H1 (cell line): ENCODE results near the gene RHEB. TPM values are rescaled to one million over a fixed set of nuclear protein-coding genes. Genes with fewer than 3 reads are reported as not detected.

ENCODE experiments used
- CTCF ChIA-PET: fragments of 300-600 bp; sonication (Branson Sonifier 250); formaldehyde crosslinking; loops from one replicate; lab custom pipeline; 2021; ENCODE audit not compliant: partially characterized antibody; lab: Charles Lee
- POLR2A ChIA-PET: fragments of 300-600 bp; sonication (Branson Sonifier 250); formaldehyde crosslinking; loops from one replicate; lab custom pipeline; 2021; ENCODE audit warnings: inconsistent platforms; ENCODE audit not compliant: partially characterized antibody; lab: Charles Lee
- DNase-seq, 2 experiments: peaks; one replicate each; pipeline versions ENCODE4 v3.0.0 to v3.0.0-alpha.2; 2010 to 2022; ENCODE audit warnings: low spot score in 2 of 2, low read depth in 1 of 2, mixed read lengths in 1 of 2
- FAIRE-seq: peaks from 2 replicates; lab custom pipeline; 2011; peaks lifted over from hg19 to GRCh38; lab: Jason Lieb, UNC
- H2AFZ ChIP-seq: 2 replicates; pipeline ENCODE4 v1.8.1; 2012; ENCODE audit warnings: low read length, inconsistent platforms
- H2AK5ac ChIP-seq: 2 replicates; pipeline ENCODE4 v1.6.1; 2013; ENCODE audit warnings: low read depth, low read length
- H2BK120ac ChIP-seq: replicated peaks from 2 replicates; pipeline ENCODE3; 2013; ENCODE audit warnings: low read depth, low read length, inconsistent platforms
- H2BK12ac ChIP-seq: 2 replicates; pipeline ENCODE4 v1.6.1; 2013; ENCODE audit warnings: low read depth, low read length
- H2BK15ac ChIP-seq: 2 replicates; pipeline ENCODE4 v1.6.1; 2013; ENCODE audit warnings: low read length
- H2BK20ac ChIP-seq: 2 replicates; pipeline ENCODE4 v1.6.1; 2013; ENCODE audit warnings: low read length
- H2BK5ac ChIP-seq: 2 replicates; pipeline ENCODE4 v1.6.1; 2013; ENCODE audit warnings: low read depth, low read length
- H3K14ac ChIP-seq: 2 replicates; pipeline ENCODE4 v1.6.1; 2013; ENCODE audit warnings: inconsistent platforms; ENCODE audit not compliant: insufficient read length
- H3K18ac ChIP-seq: 2 replicates; pipeline ENCODE4 v1.6.1; 2013; ENCODE audit warnings: low read length; ENCODE audit errors: extremely low read depth
- H3K23ac ChIP-seq: 2 replicates; pipeline ENCODE4 v1.6.1; 2013; ENCODE audit warnings: inconsistent platforms; ENCODE audit not compliant: insufficient read length
- H3K23me2 ChIP-seq: 2 replicates; pipeline ENCODE4 v1.6.1; 2013; ENCODE audit warnings: low read depth, low read length
- H3K27ac ChIP-seq: 2 replicates; pipeline ENCODE4 v1.6.1; 2011; ENCODE audit warnings: low read depth, low read length, inconsistent platforms
- H3K27me3 ChIP-seq, 4 experiments: replicated peaks in 1 of 4; 1 replicate in 1 of 4; 2 replicates in 3 of 4; pipeline versions ENCODE4 v1.6.1 to v1.8.1; 2011 to 2013; ENCODE audit warnings: low read length in 3 of 4, mild to moderate bottlenecking in 3 of 4, inconsistent platforms in 2 of 4, mixed read lengths in 2 of 4, moderate library complexity in 1 of 4; ENCODE audit not compliant: control insufficient read depth in 3 of 4, insufficient read depth in 3 of 4; ENCODE audit errors: extremely low read depth in 1 of 4
- H3K36me3 ChIP-seq, 4 experiments: 2 replicates each; pipeline versions ENCODE4 v1.6.1 to v1.8.1; 2011 to 2013; ENCODE audit warnings: mild to moderate bottlenecking in 4 of 4, low read length in 3 of 4, moderate library complexity in 2 of 4, control low read depth in 1 of 4, inconsistent platforms in 1 of 4; ENCODE audit not compliant: insufficient read depth in 4 of 4, control insufficient read depth in 2 of 4
- H3K4ac ChIP-seq: replicated peaks from 2 replicates; pipeline ENCODE3; 2013; ENCODE audit warnings: low read length, low read depth, mixed read lengths, inconsistent platforms; ENCODE audit not compliant: insufficient read length
- H3K4me1 ChIP-seq, 4 experiments: replicated peaks in 1 of 4; 1 replicate in 1 of 4; 2 replicates in 3 of 4; pipeline versions ENCODE4 v1.6.1 to v1.8.1; 2011 to 2013; ENCODE audit warnings: low read length in 3 of 4, inconsistent platforms in 2 of 4, mixed read lengths in 1 of 4; ENCODE audit not compliant: insufficient read depth in 4 of 4, control insufficient read depth in 3 of 4
- H3K4me2 ChIP-seq, 2 experiments: 2 replicates each; pipeline versions ENCODE4 v1.6.1 to v1.8.1; 2011 to 2013; ENCODE audit warnings: low read depth in 2 of 2, low read length in 2 of 2, control low read depth in 1 of 2, inconsistent platforms in 1 of 2, mild to moderate bottlenecking in 1 of 2; ENCODE audit not compliant: insufficient read depth in 1 of 2
- H3K4me3 ChIP-seq, 4 experiments: fragments of 200-600, 300-600 bp in 1 of 4; sonication (generic), shearing (Covaris generic), sonication (Bioruptor Twin) in 1 of 4; 2 replicates each; pipeline versions ENCODE4 v1.5.1 to v1.8.1; 2011 to 2016; ENCODE audit warnings: low read length in 4 of 4, low read depth in 3 of 4, control low read depth in 2 of 4, inconsistent platforms in 2 of 4, mild to moderate bottlenecking in 2 of 4, mixed read lengths in 1 of 4, moderate library complexity in 1 of 4; ENCODE audit not compliant: insufficient read depth in 2 of 4; ENCODE audit errors: extremely low read depth in 1 of 4
- H3K56ac ChIP-seq: replicated peaks from 2 replicates; pipeline ENCODE3; 2013; ENCODE audit warnings: low read depth, mild to moderate bottlenecking, mixed read lengths, low read length, inconsistent platforms; ENCODE audit not compliant: insufficient read length
- H3K79me1 ChIP-seq: 2 replicates; pipeline ENCODE4 v1.6.1; 2013; ENCODE audit warnings: low read depth, low read length, control low read depth
- H3K79me2 ChIP-seq, 2 experiments: 2 replicates each; pipeline versions ENCODE4 v1.6.1 to v1.8.1; 2012 to 2013; ENCODE audit warnings: low read length in 2 of 2, mild to moderate bottlenecking in 2 of 2, inconsistent platforms in 1 of 2; ENCODE audit not compliant: insufficient read depth in 2 of 2, control insufficient read depth in 1 of 2
- H3K9ac ChIP-seq, 4 experiments: replicated peaks in 1 of 4; 1 replicate in 1 of 4; 2 replicates in 3 of 4; pipeline versions ENCODE4 v1.6.1 to v1.8.1; 2011 to 2013; ENCODE audit warnings: low read depth in 3 of 4, low read length in 3 of 4, control low read depth in 2 of 4, mild to moderate bottlenecking in 2 of 4, moderate library complexity in 2 of 4, inconsistent platforms in 1 of 4; ENCODE audit errors: extremely low read depth in 1 of 4
- H3K9me3 ChIP-seq, 2 experiments: 2 replicates each; pipeline versions ENCODE4 v1.6.1 to v1.8.1; 2012 to 2013; ENCODE audit warnings: mild to moderate bottlenecking in 2 of 2, moderate library complexity in 2 of 2, control low read depth in 1 of 2, inconsistent platforms in 1 of 2, low read depth in 1 of 2, low read length in 1 of 2, mixed read lengths in 1 of 2; ENCODE audit not compliant: insufficient read depth in 2 of 2
- H4K20me1 ChIP-seq, 2 experiments: replicated peaks in 1 of 2; 2 replicates each; pipeline versions ENCODE3 to v1.8.1; 2011 to 2013; ENCODE audit warnings: inconsistent platforms in 2 of 2, low read length in 2 of 2, mild to moderate bottlenecking in 1 of 2; ENCODE audit not compliant: insufficient read depth in 2 of 2, control insufficient read depth in 1 of 2
- H4K5ac ChIP-seq: 2 replicates; pipeline ENCODE4 v1.6.1; 2013; ENCODE audit warnings: low read length, low read depth, mixed read lengths, inconsistent platforms; ENCODE audit not compliant: insufficient read length
- H4K8ac ChIP-seq: 2 replicates; pipeline ENCODE4 v1.8.0; 2013; ENCODE audit warnings: mild to moderate bottlenecking, moderate library complexity, low read length, inconsistent platforms; ENCODE audit not compliant: insufficient read depth; ENCODE audit errors: extremely low read depth
- H4K91ac ChIP-seq: replicated peaks from 2 replicates; pipeline ENCODE3; 2013; ENCODE audit warnings: low read length, mixed read lengths, inconsistent platforms; ENCODE audit not compliant: insufficient read length
- BCL11A ChIP-seq, 2 experiments: IDR thresholded peaks; one replicate each; pipeline ENCODE4 v1.6.1; 2011; ENCODE audit warnings: low read depth in 2 of 2, low read length in 2 of 2, mild to moderate bottlenecking in 2 of 2
- EZH2 ChIP-seq: fragments of 200-600 bp; sonication (generic); IDR thresholded peaks from 2 replicates; pipeline ENCODE4 v1.7.1; 2012; ENCODE audit warnings: low read depth, mild to moderate bottlenecking, moderate library complexity, low read length, inconsistent platforms; ENCODE audit not compliant: severe bottlenecking
- HDAC6 ChIP-seq: IDR thresholded peaks from one replicate; pipeline ENCODE4 v1.7.1; 2012; ENCODE audit warnings: low read depth, mild to moderate bottlenecking, inconsistent platforms, low read length, moderate library complexity
- POLR2A ChIP-seq, 2 experiments: IDR thresholded peaks; 1 replicate in 1 of 2; 2 replicates in 1 of 2; pipeline ENCODE4 v1.6.1; 2011; ENCODE audit warnings: low read depth in 2 of 2, low read length in 2 of 2, mild to moderate bottlenecking in 2 of 2; ENCODE audit errors: control extremely low read depth in 1 of 2
- RNF2 ChIP-seq: fragments of 200-900, 300-1000 bp; sonication (generic); IDR thresholded peaks from 2 replicates; pipeline ENCODE4 v1.7.1; 2016; ENCODE audit warnings: borderline replicate concordance, low read depth, mild to moderate bottlenecking, antibody characterized with exemption, low read length; ENCODE audit not compliant: poor library complexity, severe bottlenecking; ENCODE audit errors: missing control alignments
- SP4 ChIP-seq: IDR thresholded peaks from 2 replicates; pipeline ENCODE4 v1.6.1; 2012; ENCODE audit warnings: low read length, inconsistent platforms
- SRF ChIP-seq: IDR thresholded peaks from 2 replicates; pipeline ENCODE4 v1.6.1; 2011; ENCODE audit warnings: mild to moderate bottlenecking, low read depth, low read length, moderate library complexity
- TEAD4 ChIP-seq: IDR thresholded peaks from 2 replicates; pipeline ENCODE4 v1.6.1; 2012; ENCODE audit warnings: low read depth, low read length, inconsistent platforms, mixed read lengths
- WGBS, 2 experiments: shearing (Covaris generic) in 1 of 2; methylation state at CpG; one replicate each; pipeline versions ENCODE4 v1.1.6 to v1.1.7; 2013 to 2015; ENCODE audit warnings: low lambda C conversion rate in 2 of 2, mixed read lengths in 2 of 2, inconsistent platforms in 1 of 2, low coverage in 1 of 2, missing lambda C conversion rate in 1 of 2; ENCODE audit not compliant: insufficient replicate concordance in 2 of 2, insufficient coverage in 1 of 2, insufficient read length in 1 of 2; ENCODE audit errors: extremely low coverage in 1 of 2, missing lambda C conversion rate in 1 of 2; 5-methylcytosine and 5-hydroxymethylcytosine counted together
- polyA plus RNA-seq, 7 experiments: library from polyadenylated mRNA; depleted of rRNA in 3 of 7; stranded (reverse) in 5 of 7; unstranded in 2 of 7; fragments of >200 nt in 5 of 7; fragments of 200-250 nt in 2 of 7; gene quantifications; 1 replicate in 5 of 7; 2 replicates in 1 of 7; 4 replicates in 1 of 7; pipeline versions ENCODE4 v1.2.1 to v1.2.3, GENCODE V29; 2011 to 2013; ENCODE audit warnings: missing spikeins in 2 of 7, mixed read lengths in 2 of 7
- total RNA-seq: library from RNA; stranded (reverse); fragmentation: NEBNext Ultra II Directional; extraction: Animal tissue kit (Norgen Biotek cat#: 25700); gene quantifications from 2 replicates; pipeline ENCODE4 v1.2.1, GENCODE V29; 2021

The RHEB gene
- total and polyA plus RNA-seq, 2 of the 8 experiments (the other 6 are each of a cell fraction or from before 2014, with no cell fraction given) = 60.8 to 132 TPM

DNA sequence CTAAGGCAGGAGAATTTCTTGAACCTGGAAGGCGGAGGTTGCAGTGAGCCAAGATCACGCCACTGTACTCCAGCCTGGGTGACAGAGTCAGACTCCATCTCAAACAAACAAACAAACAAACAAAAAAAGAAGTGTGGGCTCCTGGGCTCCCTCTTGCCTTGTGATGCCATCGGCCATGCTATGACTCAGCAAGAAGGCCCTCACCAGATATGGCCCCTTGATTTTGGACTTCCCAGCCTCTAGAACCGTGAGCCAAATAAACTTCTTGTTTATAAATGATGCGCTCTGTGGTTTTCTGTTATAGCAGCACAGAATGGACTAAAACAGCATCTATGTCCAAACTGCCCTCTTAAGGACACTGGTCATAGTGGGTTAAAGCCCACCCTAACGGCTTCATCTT, 29.9 kb upstream of the RHEB start:
- Histone ChIP-seq H3K79me2 (no peaks in the 10 kb centered on the region), H3K27ac (no peak overlapping the region), H3K4ac (no peak overlapping the region), H2BK5ac (no peak overlapping the region), H3K4me3 (no peak overlapping the region), H3K18ac (no peak overlapping the region), H2BK20ac (no peak overlapping the region), H4K8ac (no peak overlapping the region), H2BK120ac (no peak overlapping the region), H3K23ac (no peak overlapping the region), H4K91ac (no peak overlapping the region), H2AK5ac (no peak overlapping the region), H3K36me3 (no peaks in the 10 kb centered on the region), H4K20me1 (no peaks in the 10 kb centered on the region), H4K5ac (no peak overlapping the region), H3K23me2 (no peaks in the 10 kb centered on the region), H2BK15ac (no peak overlapping the region), H3K14ac (no peak overlapping the region), H3K4me2 (no peak overlapping the region), H3K4me1 (no peaks in the 10 kb centered on the region; a peak in 3 of 7 replicates), H3K56ac (no peak overlapping the region), H2BK12ac (no peak overlapping the region), H2AFZ (no peak overlapping the region), H3K79me1 (no peaks in the 10 kb centered on the region), H3K9ac (no peak overlapping the region), H3K27me3 (no peaks in the 10 kb centered on the region), H3K9me3 (no peaks in the 10 kb centered on the region)
- POLR2A ChIA-PET = no interaction called here
- no peak for FAIRE-seq
- no peak for DNase-seq
- CTCF ChIA-PET = interaction anchor here (1.7 kb wide), 1 partner anchor 101 kb away, joined by 3 read pairs; no protein-coding TSS in a partner anchor
- WGBS, 2 experiments = 90% methylated on average over 6 of the region's 6 CpGs; no CpG with 5 or more reads in 1 of the 2 experiments
- TF ChIP-seq TEAD4 (no peak), EZH2 (no peak), SRF (no peak), HDAC6 (no peak), POLR2A (IDR thresholded peaks at IDR 0.05; ENCODE audit: control extremely low read depth in 1 of 2, low read depth in 2 of 2, low read length in 2 of 2) (no peak), SP4 (no peak), BCL11A (IDR thresholded peaks at IDR 0.05; ENCODE audit: low read depth in 2 of 2, low read length in 2 of 2) (no peak), RNF2 (no peak)
